HEK293 (cell line): ENCODE measurements around the gene NFATC3.

ENCODE experiments used
- CTCF ChIA-PET: fragments of 350-600 bp; formaldehyde crosslinking; extraction: SDS; loops from one replicate; lab custom pipeline; 2021; ENCODE audit warnings: antibody characterized with exemption; lab: Yijun Ruan, JAX
- POLR2A ChIA-PET: fragments of 300-600 bp; formaldehyde crosslinking; extraction: SDS; loops from one replicate; lab custom pipeline; 2020; ENCODE audit warnings: antibody characterized with exemption, inconsistent platforms; lab: Yijun Ruan, JAX
- H3K27ac ChIP-seq: fragments of 200-500 bp; sonication (Bioruptor generic); 2 replicates; pipeline ENCODE4 v1.5.1; 2014; ENCODE audit warnings: low read depth, low read length, control low read depth, inconsistent platforms; ENCODE audit errors: extremely low read depth
- H3K36me3 ChIP-seq, 2 experiments: fragments of 200-500 bp in 1 of 2; sonication (Bioruptor generic) in 1 of 2; 1 replicate in 1 of 2; 2 replicates in 1 of 2; pipeline ENCODE4 v1.5.1; 2014 to 2017; ENCODE audit warnings: inconsistent platforms in 2 of 2, low read length in 2 of 2; ENCODE audit not compliant: control insufficient read depth in 2 of 2, insufficient read depth in 1 of 2
- H3K4me1 ChIP-seq: fragments of 200-500 bp; sonication (Bioruptor generic); 2 replicates; pipeline ENCODE4 v1.5.1; 2014; ENCODE audit warnings: mild to moderate bottlenecking, low read length, inconsistent platforms; ENCODE audit not compliant: control insufficient read depth, insufficient read depth
- H3K4me3 ChIP-seq: 2 replicates; pipeline ENCODE4 v1.5.1; 2011; ENCODE audit warnings: low read depth, mild to moderate bottlenecking, control low read depth, low read length, moderate library complexity
- H3K9me3 ChIP-seq: fragments of 200-500 bp; sonication (Bioruptor generic); 2 replicates; pipeline ENCODE4 v1.5.1; 2014; ENCODE audit warnings: low read depth, low read length, inconsistent platforms; ENCODE audit not compliant: control insufficient read depth, insufficient read depth
- EGR2 ChIP-seq: fragments of 450-650 bp; formaldehyde crosslinking; IDR thresholded peaks from 2 replicates; pipeline ENCODE4 v1.5.1; 2016; ENCODE audit warnings: low read depth, missing biosample characterization, missing genetic modification characterization
- GLIS1 ChIP-seq: fragments of 450-650 bp; formaldehyde crosslinking; IDR thresholded peaks from 2 replicates; pipeline ENCODE4 v1.5.1; 2016; ENCODE audit warnings: missing biosample characterization, missing genetic modification characterization
- KLF7 ChIP-seq: fragments of 450-650 bp; formaldehyde crosslinking; IDR thresholded peaks from 2 replicates; pipeline ENCODE4 v1.5.1; 2016; ENCODE audit warnings: missing biosample characterization, missing genetic modification characterization, borderline replicate concordance
- MYNN ChIP-seq: fragments of 450-650 bp; formaldehyde crosslinking; IDR thresholded peaks from 2 replicates; pipeline ENCODE4 v1.5.1; 2016; ENCODE audit warnings: missing biosample characterization, missing genetic modification characterization, borderline replicate concordance
- PRDM2 ChIP-seq: fragments of 450-650 bp; formaldehyde crosslinking; IDR thresholded peaks from 2 replicates; pipeline ENCODE4 v1.5.1; 2016; ENCODE audit warnings: missing biosample characterization, missing genetic modification characterization, borderline replicate concordance
- REPIN1 ChIP-seq: fragments of 450-650 bp; formaldehyde crosslinking; IDR thresholded peaks from 2 replicates; pipeline ENCODE4 v1.5.1; 2017; ENCODE audit warnings: missing biosample characterization, missing genetic modification characterization, low read depth
- ZFP37 ChIP-seq: fragments of 450-650 bp; formaldehyde crosslinking; IDR thresholded peaks from 2 replicates; pipeline ENCODE4 v1.5.1; 2016; ENCODE audit warnings: missing biosample characterization, missing genetic modification characterization
- ZFP41 ChIP-seq: fragments of 450-650 bp; formaldehyde crosslinking; IDR thresholded peaks from 2 replicates; pipeline ENCODE4 v1.5.1; 2016; ENCODE audit warnings: missing biosample characterization, missing genetic modification characterization, borderline replicate concordance
- ZNF175 ChIP-seq: fragments of 450-650 bp; formaldehyde crosslinking; IDR thresholded peaks from 2 replicates; pipeline ENCODE4 v1.5.1; 2016; ENCODE audit warnings: missing biosample characterization, missing genetic modification characterization
- ZNF529 ChIP-seq: fragments of 450-650 bp; formaldehyde crosslinking; IDR thresholded peaks from 2 replicates; pipeline ENCODE4 v1.5.1; 2017; ENCODE audit warnings: missing genetic modification characterization, missing biosample characterization; ENCODE audit not compliant: insufficient replicate concordance
- ZNF747 ChIP-seq: fragments of 450-650 bp; formaldehyde crosslinking; IDR thresholded peaks from 2 replicates; pipeline ENCODE4 v1.5.1; 2016; ENCODE audit warnings: missing biosample characterization, missing genetic modification characterization
- ZNF830 ChIP-seq: fragments of 450-650 bp; IDR thresholded peaks from 2 replicates; pipeline ENCODE4 v1.5.0; 2018; ENCODE audit warnings: missing biosample characterization, missing genetic modification characterization, low read depth, mild to moderate bottlenecking, moderate library complexity
- ZSCAN18 ChIP-seq: fragments of 450-650 bp; formaldehyde crosslinking; IDR thresholded peaks from 2 replicates; pipeline ENCODE4 v1.5.1; 2016; ENCODE audit warnings: missing biosample characterization, missing genetic modification characterization
- TF ChIP-seq, protein P1 (sequence below): fragments of 450-650 bp; formaldehyde crosslinking; IDR thresholded peaks from 2 replicates; pipeline ENCODE4 v1.5.1; 2016; ENCODE audit warnings: missing biosample characterization, missing genetic modification characterization, borderline replicate concordance
- TF ChIP-seq, protein P2 (sequence below): fragments of 450-650 bp; formaldehyde crosslinking; IDR thresholded peaks from 2 replicates; pipeline ENCODE4 v1.5.1; 2017; ENCODE audit warnings: missing biosample characterization, missing genetic modification characterization
- TF ChIP-seq, protein P3 (sequence below): fragments of 450-650 bp; formaldehyde crosslinking; IDR thresholded peaks from 2 replicates; pipeline ENCODE4 v1.5.1; 2016; ENCODE audit warnings: missing biosample characterization, missing genetic modification characterization

Gene NFATC3

GRCh38 chr16:68059804-68060203, 25.4 kb upstream of the NFATC3 start (continued):
- TF ChIP-seq, protein P1, sequence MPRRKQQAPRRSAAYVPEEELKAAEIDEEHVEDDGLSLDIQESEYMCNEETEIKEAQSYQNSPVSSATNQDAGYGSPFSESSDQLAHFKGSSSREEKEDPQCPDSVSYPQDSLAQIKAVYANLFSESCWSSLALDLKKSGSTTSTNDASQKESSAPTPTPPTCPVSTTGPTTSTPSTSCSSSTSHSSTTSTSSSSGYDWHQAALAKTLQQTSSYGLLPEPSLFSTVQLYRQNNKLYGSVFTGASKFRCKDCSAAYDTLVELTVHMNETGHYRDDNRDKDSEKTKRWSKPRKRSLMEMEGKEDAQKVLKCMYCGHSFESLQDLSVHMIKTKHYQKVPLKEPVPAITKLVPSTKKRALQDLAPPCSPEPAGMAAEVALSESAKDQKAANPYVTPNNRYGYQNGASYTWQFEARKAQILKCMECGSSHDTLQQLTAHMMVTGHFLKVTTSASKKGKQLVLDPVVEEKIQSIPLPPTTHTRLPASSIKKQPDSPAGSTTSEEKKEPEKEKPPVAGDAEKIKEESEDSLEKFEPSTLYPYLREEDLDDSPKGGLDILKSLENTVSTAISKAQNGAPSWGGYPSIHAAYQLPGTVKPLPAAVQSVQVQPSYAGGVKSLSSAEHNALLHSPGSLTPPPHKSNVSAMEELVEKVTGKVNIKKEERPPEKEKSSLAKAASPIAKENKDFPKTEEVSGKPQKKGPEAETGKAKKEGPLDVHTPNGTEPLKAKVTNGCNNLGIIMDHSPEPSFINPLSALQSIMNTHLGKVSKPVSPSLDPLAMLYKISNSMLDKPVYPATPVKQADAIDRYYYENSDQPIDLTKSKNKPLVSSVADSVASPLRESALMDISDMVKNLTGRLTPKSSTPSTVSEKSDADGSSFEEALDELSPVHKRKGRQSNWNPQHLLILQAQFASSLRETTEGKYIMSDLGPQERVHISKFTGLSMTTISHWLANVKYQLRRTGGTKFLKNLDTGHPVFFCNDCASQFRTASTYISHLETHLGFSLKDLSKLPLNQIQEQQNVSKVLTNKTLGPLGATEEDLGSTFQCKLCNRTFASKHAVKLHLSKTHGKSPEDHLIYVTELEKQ: no peak
- TF ChIP-seq ZFP37 (tag by site-specific recombination): no peak
- TF ChIP-seq ZNF747 (tag by site-specific recombination): no peak
- no peak for TF ChIP-seq REPIN1 (tag by site-specific recombination)
- no peak for TF ChIP-seq EGR2
- TF ChIP-seq, protein P2, sequence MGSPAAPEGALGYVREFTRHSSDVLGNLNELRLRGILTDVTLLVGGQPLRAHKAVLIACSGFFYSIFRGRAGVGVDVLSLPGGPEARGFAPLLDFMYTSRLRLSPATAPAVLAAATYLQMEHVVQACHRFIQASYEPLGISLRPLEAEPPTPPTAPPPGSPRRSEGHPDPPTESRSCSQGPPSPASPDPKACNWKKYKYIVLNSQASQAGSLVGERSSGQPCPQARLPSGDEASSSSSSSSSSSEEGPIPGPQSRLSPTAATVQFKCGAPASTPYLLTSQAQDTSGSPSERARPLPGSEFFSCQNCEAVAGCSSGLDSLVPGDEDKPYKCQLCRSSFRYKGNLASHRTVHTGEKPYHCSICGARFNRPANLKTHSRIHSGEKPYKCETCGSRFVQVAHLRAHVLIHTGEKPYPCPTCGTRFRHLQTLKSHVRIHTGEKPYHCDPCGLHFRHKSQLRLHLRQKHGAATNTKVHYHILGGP (tag by site-specific recombination): no peak
- no peak for TF ChIP-seq PRDM2
- TF ChIP-seq ZNF529 (tag by site-specific recombination): no peak
- TF ChIP-seq, all 188 proteins: peak for 0

DNA sequence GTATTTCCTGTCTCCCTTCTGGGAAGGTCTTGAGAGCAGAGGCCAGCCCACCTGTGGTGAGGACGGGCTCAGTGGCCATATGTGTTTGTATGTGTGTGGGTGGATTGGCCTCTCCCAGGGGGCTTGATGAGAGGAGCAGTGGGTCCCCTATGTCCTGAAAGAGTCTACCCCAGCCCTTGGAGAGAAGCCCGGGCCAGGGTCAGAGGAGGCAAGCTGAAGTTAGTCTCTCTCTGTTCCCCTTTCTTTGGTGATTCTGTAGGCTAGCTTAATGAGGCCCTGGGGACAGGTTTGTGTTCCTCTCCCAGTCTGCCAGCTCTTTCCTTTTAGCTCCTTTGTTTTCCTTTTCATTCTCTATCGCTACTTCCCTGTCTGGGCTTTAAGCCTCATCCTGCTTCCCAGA, 23.8 kb upstream of the NFATC3 start:
- Histone ChIP-seq H3K4me3 (no peak overlapping the region), H3K9me3 (no peaks in the 10 kb centered on the region), H3K36me3 (peaks cover under 1 to 72% of the 10 kb centered on the region in 2 experiments; a peak in 2 of 3 replicates), H3K27ac (no peak overlapping the region), H3K4me1 (no peaks in the 10 kb centered on the region)
- CTCF ChIA-PET: interaction anchor here (0.6 to 1.6 kb wide), 3 partner anchors 10 to 26 kb away, joined by 4 read pairs; no protein-coding TSS in a partner anchor
- TF ChIP-seq GLIS1 (tag by site-specific recombination) (no peak), ZFP41 (tag by site-specific recombination) (no peak)
- POLR2A ChIA-PET: interaction anchor here (1.1 kb wide), 1 partner anchor 23 kb away, joined by 6 read pairs; no protein-coding TSS in a partner anchor

DNA sequence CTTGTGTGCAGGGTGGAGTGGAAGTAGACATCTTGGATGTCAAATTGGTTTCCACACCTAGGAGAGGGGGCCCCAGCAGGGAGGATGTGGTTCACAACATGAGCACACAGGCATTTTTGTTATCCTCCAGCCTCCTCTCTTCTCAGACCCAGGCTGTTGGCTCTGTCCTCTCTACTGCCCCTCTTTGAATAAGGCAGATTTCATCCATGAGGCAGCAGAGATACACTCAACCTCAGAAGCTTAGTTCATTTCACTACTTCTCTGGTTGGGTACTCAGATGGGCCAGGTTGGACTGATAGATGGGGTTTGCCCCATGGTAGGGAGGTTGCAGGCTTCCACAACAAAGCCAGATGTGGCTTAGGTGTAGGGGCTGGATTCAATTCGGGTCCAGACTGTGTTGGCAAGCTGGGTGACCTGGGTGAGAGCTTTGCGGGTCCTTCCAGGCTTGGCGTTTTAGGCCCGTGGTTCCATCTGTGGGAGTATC, 22.2 kb upstream of the NFATC3 start:
- ChIA-PET POLR2A (interaction anchor here (0.6 kb wide), 1 partner anchor 39 kb away, joined by 5 read pairs; no protein-coding TSS in a partner anchor), CTCF (interaction anchor here (0.6 to 1.9 kb wide), 8 partner anchors 9 to 246 kb away, joined by 3 to 7 read pairs (median 3); no protein-coding TSS in a partner anchor)
- H3K9me3 ChIP-seq: no peaks in the 10 kb centered on the region
- H3K4me3 ChIP-seq: no peak overlapping the region
- peaks cover under 1% of the 10 kb centered on the region; the same call in 1 of the 2 replicates for H3K4me1 ChIP-seq
- peaks cover 0 to 73% of the 10 kb centered on the region in 2 experiments; a peak in 2 of 3 replicates for H3K36me3 ChIP-seq
- no peak overlapping the region for H3K27ac ChIP-seq
- no peak for TF ChIP-seq ZNF830 (tag by site-specific recombination)
- TF ChIP-seq MYNN (tag by site-specific recombination): no peak
- TF ChIP-seq, protein P3, sequence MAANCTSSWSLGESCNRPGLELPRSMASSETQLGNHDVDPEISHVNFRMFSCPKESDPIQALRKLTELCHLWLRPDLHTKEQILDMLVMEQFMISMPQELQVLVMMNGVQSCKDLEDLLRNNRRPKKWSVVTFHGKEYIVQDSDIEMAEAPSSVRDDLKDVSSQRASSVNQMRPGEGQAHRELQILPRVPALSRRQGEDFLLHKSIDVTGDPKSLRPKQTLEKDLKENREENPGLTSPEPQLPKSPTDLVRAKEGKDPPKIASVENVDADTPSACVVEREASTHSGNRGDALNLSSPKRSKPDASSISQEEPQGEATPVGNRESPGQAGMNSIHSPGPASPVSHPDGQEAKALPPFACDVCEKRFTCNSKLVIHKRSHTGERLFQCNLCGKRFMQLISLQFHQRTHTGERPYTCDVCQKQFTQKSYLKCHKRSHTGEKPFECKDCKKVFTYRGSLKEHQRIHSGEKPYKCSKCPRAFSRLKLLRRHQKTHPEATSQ (tag by site-specific recombination): no peak
- TF ChIP-seq ZNF175 (tag by site-specific recombination): no peak
- TF ChIP-seq ZSCAN18 (tag by site-specific recombination): no peak
- TF ChIP-seq KLF7 (tag by site-specific recombination): no peak
- TF ChIP-seq, protein P2 (tag by site-specific recombination): no peak
